ENCODE measurements around the gene B4GALT1.

B4GALT1 gene

GRCh38 chr9:33109097-33109496 is 58.0 kb downstream of the B4GALT1 start:
- no peak for TF ChIP-seq CTCF (IDR thresholded peaks at IDR 0.05; ENCODE audit: insufficient read depth, missing control alignments)
- FAIRE-seq, result no peak
- no peak for DNase-seq (ENCODE audit: insufficient read length, low spot score)

GRCh38 chr9:33108472-33108871 is 58.7 kb downstream of the B4GALT1 start:
- no peak for FAIRE-seq
- TF ChIP-seq CTCF (IDR thresholded peaks at IDR 0.05; ENCODE audit: insufficient read depth, missing control alignments), result no peak
- no peak for DNase-seq (ENCODE audit: insufficient read length, low spot score)

- FAIRE-seq (no peak), DNase-seq (ENCODE audit: insufficient read length, low spot score) (no peak)
- no peak for TF ChIP-seq CTCF (IDR thresholded peaks at IDR 0.05; ENCODE audit: insufficient read depth, missing control alignments)
Observed at GRCh38 chr9:33107762-33108161, 59.4 kb downstream of the B4GALT1 start.

GRCh38 chr9:33106827-33107621 is 60.1 kb downstream of the B4GALT1 start:
- no peak for FAIRE-seq
- TF ChIP-seq CTCF (IDR thresholded peaks at IDR 0.05; ENCODE audit: insufficient read depth, missing control alignments), result no peak
- DNase-seq (ENCODE audit: insufficient read length, low spot score), result no peak

GRCh38 chr9:33106372-33106771 is 60.8 kb downstream of the B4GALT1 start:
- no peak for TF ChIP-seq CTCF (IDR thresholded peaks at IDR 0.05; ENCODE audit: insufficient read depth, missing control alignments)
- DNase-seq (ENCODE audit: insufficient read length, low spot score) (no peak), FAIRE-seq (no peak)

- DNase-seq (ENCODE audit: insufficient read length, low spot score) (no peak), FAIRE-seq (no peak)
- TF ChIP-seq CTCF (IDR thresholded peaks at IDR 0.05; ENCODE audit: insufficient read depth, missing control alignments), result no peak
Observed at GRCh38 chr9:33105959-33106358, 61.2 kb downstream of the B4GALT1 start.

- TF ChIP-seq CTCF (IDR thresholded peaks at IDR 0.05; ENCODE audit: insufficient read depth, missing control alignments), result no peak
- no peak for FAIRE-seq
- no peak for DNase-seq (ENCODE audit: insufficient read length, low spot score)
Observed at GRCh38 chr9:33105504-33105903, 61.6 kb downstream of the B4GALT1 start.
